Stimulated activated CD4-positive, alpha-beta T cell treated with anti-CD3 and anti-CD28 coated beads, Interleukin-4, amount 100 ng/mL, for 48 hours (primary cell): ENCODE measurements around the gene MRPS22.
A peak's percentile ranks its signal among the peaks of the same experiment; 100 is the strongest.

Experiments used
- DNase-seq, 2 donors: peaks; one replicate each; pipeline ENCODE4 v3.0.0-alpha.2; 2020; ENCODE audit warnings: low read depth in 2 of 2

The MRPS22 gene

GRCh38 chr3:139343895-139344856, at the start of gene MRPS22:
MRPS22 (plus strand) TSS chr3:139344020; CDS start chr3:139344027, 7 bp downstream.
- DNase-seq = peak; percentile 63 to 75

GRCh38 chr3:139295040-139295439, 48.8 kb upstream of the MRPS22 start:
- DNase-seq = no peak

- DNase-seq = no peak
Observed at GRCh38 chr3:139296141-139296718, 47.6 kb upstream of the MRPS22 start.

- no peak for DNase-seq
Observed at GRCh38 chr3:139297588-139298311, 46.1 kb upstream of the MRPS22 start.

- no peak for DNase-seq
Observed at GRCh38 chr3:139299261-139300132, 44.3 kb upstream of the MRPS22 start.

- no peak for DNase-seq
Observed at GRCh38 chr3:139300416-139300815, 43.4 kb upstream of the MRPS22 start.

- DNase-seq = no peak
Observed at GRCh38 chr3:139301183-139301582, 42.6 kb upstream of the MRPS22 start.

GRCh38 chr3:139301654-139302053, 42.2 kb upstream of the MRPS22 start:
- DNase-seq = no peak

- DNase-seq = no peak
Observed at GRCh38 chr3:139302084-139302800, 41.6 kb upstream of the MRPS22 start.

GRCh38 chr3:139302801-139303113, 41.1 kb upstream of the MRPS22 start:
- no peak for DNase-seq

- no peak for DNase-seq
Observed at GRCh38 chr3:139303216-139303615, 40.6 kb upstream of the MRPS22 start.

GRCh38 chr3:139304383-139304782, 39.4 kb upstream of the MRPS22 start:
- no peak for DNase-seq

- no peak for DNase-seq
Observed at GRCh38 chr3:139306078-139306477, 37.7 kb upstream of the MRPS22 start.

GRCh38 chr3:139307072-139307491, 36.7 kb upstream of the MRPS22 start:
- DNase-seq = no peak

GRCh38 chr3:139307601-139308555, 35.9 kb upstream of the MRPS22 start:
- DNase-seq = no peak

- no peak for DNase-seq
Observed at GRCh38 chr3:139308560-139308959, 35.3 kb upstream of the MRPS22 start.

- no peak for DNase-seq
Observed at GRCh38 chr3:139309061-139309591, 34.7 kb upstream of the MRPS22 start.

GRCh38 chr3:139309880-139310279, 33.9 kb upstream of the MRPS22 start:
- no peak for DNase-seq

- DNase-seq = no peak
Observed at GRCh38 chr3:139310474-139310933, 33.3 kb upstream of the MRPS22 start.
